Tibial nerve (tissue), 4 donors: Measurements from ENCODE around the gene PVRIG. TPM values are rescaled to one million over a fixed set of nuclear protein-coding genes. Genes with fewer than 3 reads are reported as not detected.
"Not testable (repeated sequence)": the region's sequence is repeated elsewhere in the genome, so short reads cannot be mapped to it uniquely, and the experiment has no call there.

Experiments used
- DNase-seq, 2 donors: peaks; one replicate each; pipeline ENCODE4 v3.0.0-alpha.2; 2019; ENCODE audit warnings: low spot score in 2 of 2
- H3K27ac ChIP-seq, 4 donors: fragments of 200-600 bp; sonication (generic) in 3 of 4; one replicate each; pipeline ENCODE4 v1.5.1; 2017 to 2019; ENCODE audit warnings: mild to moderate bottlenecking in 1 of 4
- H3K27me3 ChIP-seq, 2 donors: fragments of 200-600 bp; sonication (generic) in 1 of 2; one replicate each; pipeline versions ENCODE4 v1.5.1 to v1.6.0; 2017 to 2019
- H3K36me3 ChIP-seq, 3 donors: fragments of 200-600 bp; sonication (generic); one replicate each; pipeline ENCODE4 v1.5.1; 2018 to 2019
- H3K4me1 ChIP-seq, 4 donors: fragments of 200-600 bp; sonication (generic) in 3 of 4; one replicate each; pipeline ENCODE4 v1.5.1; 2017 to 2019
- H3K4me3 ChIP-seq, 4 donors: fragments of 200-600 bp; sonication (generic) in 3 of 4; one replicate each; pipeline ENCODE4 v1.5.1; 2017 to 2019; ENCODE audit warnings: mild to moderate bottlenecking in 1 of 4, moderate library complexity in 1 of 4
- H3K9me3 ChIP-seq, 4 donors: fragments of 200-600 bp; sonication (generic) in 3 of 4; one replicate each; pipeline ENCODE4 v1.5.1; 2017 to 2019
- CTCF ChIP-seq, 5 experiments: fragments of 200-600 bp in 3 of 5; fragments of 450-650 bp in 2 of 5; sonication (generic) in 3 of 5; IDR thresholded peaks; one replicate each; pipeline ENCODE4 v1.5.1; 2016 to 2019; ENCODE audit warnings: antibody characterized with exemption in 5 of 5, mild to moderate bottlenecking in 3 of 5, moderate library complexity in 2 of 5
- EP300 ChIP-seq, 2 donors: sonication (generic); formaldehyde crosslinking; IDR thresholded peaks; one replicate each; pipeline ENCODE4 v1.6.1; 2017; ENCODE audit warnings: antibody characterized with exemption in 2 of 2, mild to moderate bottlenecking in 1 of 2
- POLR2A ChIP-seq, 2 donors: fragments of 450-650 bp; IDR thresholded peaks; one replicate each; pipeline ENCODE4 v1.6.1; 2017; ENCODE audit warnings: antibody characterized with exemption in 2 of 2, mild to moderate bottlenecking in 2 of 2, moderate library complexity in 2 of 2
- WGBS, 2 donors: methylation state at CpG; one replicate each; pipeline ENCODE4 v1.1.5; 2018; 5-methylcytosine and 5-hydroxymethylcytosine counted together
- total RNA-seq, 4 donors: library from RNA; depleted of rRNA; stranded (reverse); fragments of >200 nt; gene quantifications; one replicate each; pipeline ENCODE4 v1.1.0, GENCODE V29; 2016

Gene PVRIG
- total RNA-seq, 4 donors from 2014 or later, result 0.78 TPM; not detected in 3

DNA sequence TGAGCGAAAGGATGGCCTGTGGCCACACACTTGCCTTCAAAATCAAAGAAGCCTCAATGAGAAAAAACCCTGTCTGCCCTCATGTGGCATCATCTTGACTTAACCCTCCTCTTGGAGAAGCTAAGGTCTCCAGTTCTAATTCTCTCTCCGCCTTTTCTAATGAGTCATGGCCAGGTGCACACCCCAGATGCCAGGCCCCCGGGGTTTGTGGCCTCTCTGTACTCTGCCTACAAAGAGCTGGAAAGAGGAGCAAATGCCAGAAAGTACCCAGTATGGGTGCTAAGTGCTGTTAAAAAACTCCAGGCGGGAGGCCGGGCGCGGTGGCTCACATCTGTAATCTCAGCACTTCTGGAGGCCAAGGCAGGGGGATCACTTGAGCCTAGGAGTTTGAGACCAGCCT lies 20.2 kb downstream of the PVRIG start:
- not testable (repeated sequence) for H3K4me3 ChIP-seq, H3K27me3 ChIP-seq, H3K9me3 ChIP-seq, H3K27ac ChIP-seq, DNase-seq, H3K36me3 ChIP-seq
- H3K4me1 ChIP-seq, result peaks cover 0 to 41% (median 7%) of the 10 kb centered on the region in 4 donors
- 96% methylated on average over 7 of the region's 7 CpGs for WGBS, 2 donors

GRCh38 chr7:100243385-100243784 lies 23.6 kb downstream of the PVRIG start:
- H3K4me1 ChIP-seq, result peaks cover 0 to 42% (median 7%) of the 10 kb centered on the region in 4 donors
- not testable (repeated sequence) for H3K27me3 ChIP-seq, H3K9me3 ChIP-seq, H3K4me3 ChIP-seq, DNase-seq, H3K27ac ChIP-seq, H3K36me3 ChIP-seq
- 72 to 77% methylated on average over 11 to 12 of the region's 12 CpGs for WGBS, 2 donors

GRCh38 chr7:100244988-100245605 lies 25.3 kb downstream of the PVRIG start:
- H3K9me3 ChIP-seq, H3K4me3 ChIP-seq, H3K27me3 ChIP-seq, H3K36me3 ChIP-seq, DNase-seq: not testable (repeated sequence)
- peaks cover 0 to 42% (median 7%) of the 10 kb centered on the region in 4 donors for H3K4me1 ChIP-seq
- peak overlapping the region in 1 of 4 donors; percentile 43 for H3K27ac ChIP-seq
- WGBS, 2 donors, result 34 to 48% methylated on average over 9 of the region's 9 CpGs

DNA sequence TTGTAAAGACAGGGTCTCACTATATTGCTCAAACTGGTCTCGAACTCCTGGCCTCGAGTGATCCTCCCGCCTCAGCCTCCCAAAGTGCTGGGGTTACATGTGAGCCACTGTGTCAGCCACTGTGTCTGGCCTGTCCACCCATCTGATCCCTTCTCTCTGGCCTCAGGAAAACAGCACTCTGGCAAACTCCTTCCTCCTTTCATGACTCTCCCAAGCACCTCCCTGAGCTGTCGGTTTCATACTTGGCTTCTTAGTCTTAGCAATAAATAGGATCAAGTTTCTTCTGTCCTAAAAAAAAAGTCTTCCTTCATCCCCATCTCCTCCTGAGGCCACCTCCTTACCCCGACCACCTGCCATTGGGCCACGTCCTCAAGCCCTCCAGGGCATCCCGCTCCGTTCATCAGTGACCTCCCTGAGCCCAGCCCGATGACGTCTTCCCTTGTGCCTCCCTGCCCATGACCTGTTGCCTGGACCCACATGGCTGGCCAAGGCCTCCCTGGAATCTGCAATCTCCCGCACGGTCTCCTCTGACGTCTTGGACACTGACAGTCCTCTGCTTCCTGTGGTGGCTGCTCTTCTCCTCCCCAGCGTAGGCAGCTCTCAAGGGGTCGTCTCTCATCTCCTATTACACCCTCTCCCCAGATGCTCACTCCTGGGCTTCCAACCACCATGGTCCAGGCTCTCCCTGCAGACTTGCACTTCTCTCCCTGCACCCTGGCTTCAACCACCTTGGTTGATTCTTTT lies 26.5 kb downstream of the PVRIG start:
- H3K27ac ChIP-seq, DNase-seq, H3K27me3 ChIP-seq, H3K4me3 ChIP-seq, H3K9me3 ChIP-seq, H3K36me3 ChIP-seq: not testable (repeated sequence)
- WGBS, 2 donors, result 72 to 76% methylated on average over 15 of the region's 15 CpGs
- peaks cover 0 to 40% (median 6%) of the 10 kb centered on the region in 4 donors for H3K4me1 ChIP-seq

DNA sequence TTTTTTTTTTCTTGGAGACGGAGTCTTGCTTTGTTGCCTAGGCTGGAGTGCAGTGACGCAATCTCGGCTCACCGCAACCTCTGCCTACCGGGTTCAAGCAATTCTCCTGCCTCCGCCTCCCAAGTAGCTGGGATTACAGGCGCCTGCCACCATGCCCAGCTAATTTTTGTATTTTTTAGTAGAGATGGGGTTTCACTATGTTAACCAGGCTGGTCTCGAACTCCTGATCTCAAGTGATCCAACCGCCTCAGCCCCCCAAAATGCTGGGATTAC lies 27.1 kb downstream of the PVRIG start:
- H3K9me3 ChIP-seq, H3K4me3 ChIP-seq, H3K27me3 ChIP-seq, DNase-seq, H3K36me3 ChIP-seq, H3K27ac ChIP-seq: not testable (repeated sequence)
- WGBS, 2 donors, result 83 to 90% methylated on average over 9 of the region's 9 CpGs
- H3K4me1 ChIP-seq, result peaks cover 0 to 35% (median 4%) of the 10 kb centered on the region in 4 donors

GRCh38 chr7:100247152-100247757 lies 27.5 kb downstream of the PVRIG start:
- H3K4me3 ChIP-seq, result no peak overlapping the region
- WGBS, 2 donors, result 43 to 49% methylated on average over 6 to 10 of the region's 11 CpGs
- H3K36me3 ChIP-seq, result no peaks in the 10 kb centered on the region
- H3K27me3 ChIP-seq, result no peaks in the 10 kb centered on the region
- no peak for DNase-seq
- no peaks in the 10 kb centered on the region for H3K9me3 ChIP-seq
- peaks cover 0 to 33% (median 1%) of the 10 kb centered on the region in 4 donors for H3K4me1 ChIP-seq
- TF ChIP-seq CTCF (IDR thresholded peaks at IDR 0.05) (no peak), EP300 (IDR thresholded peaks at IDR 0.05) (no peak), POLR2A (IDR thresholded peaks at IDR 0.05) (no peak)
- no peak overlapping the region for H3K27ac ChIP-seq

DNA sequence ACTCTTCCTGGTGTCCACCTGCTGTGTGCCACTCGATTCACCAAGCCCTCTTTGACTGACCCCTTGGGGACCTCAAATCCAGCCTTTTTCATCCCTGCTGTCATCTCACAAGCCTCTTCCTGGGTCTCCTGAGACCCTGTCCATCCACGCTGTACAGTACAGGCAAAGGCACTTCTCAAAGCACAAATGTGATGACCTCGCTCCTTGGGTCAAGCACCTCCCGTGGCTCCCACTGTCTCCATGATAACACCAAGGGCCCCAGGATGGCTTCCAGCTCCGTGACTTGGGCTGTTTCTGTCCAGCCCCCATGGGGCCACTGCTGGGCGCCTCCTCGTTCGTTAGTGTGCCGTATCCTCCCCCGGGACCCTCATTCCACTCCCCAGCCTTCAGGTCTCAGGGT lies 28.7 kb downstream of the PVRIG start:
- TF ChIP-seq POLR2A (IDR thresholded peaks at IDR 0.05) (no peak), EP300 (IDR thresholded peaks at IDR 0.05) (no peak), CTCF (IDR thresholded peaks at IDR 0.05) (no peak)
- DNase-seq, result no peak
- H3K4me1 ChIP-seq, result peaks cover 0 to 28% (median 0%) of the 10 kb centered on the region in 4 donors
- H3K27me3 ChIP-seq, result no peaks in the 10 kb centered on the region
- H3K4me3 ChIP-seq, result no peak overlapping the region
- H3K27ac ChIP-seq, result no peak overlapping the region
- no peaks in the 10 kb centered on the region for H3K36me3 ChIP-seq
- H3K9me3 ChIP-seq, result no peaks in the 10 kb centered on the region
- 77 to 90% methylated on average over 10 of the region's 10 CpGs for WGBS, 2 donors
